Peyer's patch (tissue), 4 donors: ENCODE data around the gene NARS2. TPM values are rescaled to one million over a fixed set of nuclear protein-coding genes. Genes with fewer than 3 reads are reported as not detected.

ENCODE experiments used
- DNase-seq, 3 donors: peaks; one replicate each; pipeline ENCODE4 v3.0.0-alpha.2; 2017 to 2019
- H3K27ac ChIP-seq, 4 donors: fragments of 200-600 bp; sonication (generic); one replicate each; pipeline ENCODE4 v1.5.1; 2016 to 2019
- H3K27me3 ChIP-seq, 2 donors: fragments of 200-600 bp; sonication (generic); one replicate each; pipeline ENCODE4 v1.5.1; 2019
- H3K36me3 ChIP-seq, 3 donors: fragments of 200-600 bp; sonication (generic); one replicate each; pipeline ENCODE4 v1.5.1; 2016 to 2019
- H3K4me1 ChIP-seq, 4 donors: fragments of 200-600 bp; sonication (generic); one replicate each; pipeline ENCODE4 v1.5.1; 2016 to 2019
- H3K4me3 ChIP-seq, 4 donors: fragments of 200-600 bp; sonication (generic); 1 replicate in 3 of 4; 2 replicates in 1 of 4; pipeline ENCODE4 v1.5.1; 2016 to 2019; ENCODE audit warnings: mild to moderate bottlenecking in 1 of 4
- H3K9me3 ChIP-seq, 4 donors: fragments of 200-600 bp; sonication (generic); one replicate each; pipeline ENCODE4 v1.5.1; 2016 to 2019; ENCODE audit warnings: mild to moderate bottlenecking in 1 of 4
- CTCF ChIP-seq, 6 experiments: fragments of 450-650 bp in 4 of 6; fragments of 200-600 bp in 2 of 6; sonication (generic) in 1 of 6; IDR thresholded peaks; one replicate each; pipeline ENCODE4 v1.5.1; 2017 to 2019; ENCODE audit warnings: antibody characterized with exemption in 6 of 6, mild to moderate bottlenecking in 3 of 6, moderate library complexity in 1 of 6
- POLR2A ChIP-seq, 2 donors: fragments of 450-650 bp; IDR thresholded peaks; one replicate each; pipeline ENCODE4 v1.5.1; 2017; ENCODE audit warnings: antibody characterized with exemption in 2 of 2, mild to moderate bottlenecking in 2 of 2, moderate library complexity in 2 of 2
- total RNA-seq, 4 donors: library from RNA; depleted of rRNA; stranded (reverse); fragments of >200 nt; gene quantifications; one replicate each; pipeline ENCODE4 v1.1.0, GENCODE V29; 2016

The NARS2 gene
- total RNA-seq, 4 donors from 2014 or later = 7.7 to 28.9 (median 10.7) TPM

GRCh38 chr11:78405805-78406204, 168.9 kb downstream of the NARS2 start:
- TF ChIP-seq POLR2A (IDR thresholded peaks at IDR 0.05) (no peak), CTCF (IDR thresholded peaks at IDR 0.05) (no peak)
- H3K27ac ChIP-seq = no peak overlapping the region
- H3K4me3 ChIP-seq = no peak overlapping the region
- no peaks in the 10 kb centered on the region for H3K9me3 ChIP-seq
- no peaks in the 10 kb centered on the region for H3K36me3 ChIP-seq
- no peaks in the 10 kb centered on the region for H3K4me1 ChIP-seq
- DNase-seq = no peak
- H3K27me3 ChIP-seq = no peaks in the 10 kb centered on the region

- DNase-seq = no peak
- Histone ChIP-seq H3K36me3 (no peaks in the 10 kb centered on the region), H3K4me1 (no peaks in the 10 kb centered on the region), H3K9me3 (no peaks in the 10 kb centered on the region), H3K27ac (no peak overlapping the region), H3K4me3 (no peak overlapping the region), H3K27me3 (no peaks in the 10 kb centered on the region)
- TF ChIP-seq CTCF (IDR thresholded peaks at IDR 0.05) = no peak
- no peak for TF ChIP-seq POLR2A (IDR thresholded peaks at IDR 0.05)
Measured at GRCh38 chr11:78403781-78404180, 170.9 kb downstream of the NARS2 start.

- H3K27me3 ChIP-seq = no peaks in the 10 kb centered on the region
- H3K9me3 ChIP-seq = no peaks in the 10 kb centered on the region
- no peaks in the 10 kb centered on the region for H3K4me1 ChIP-seq
- H3K27ac ChIP-seq = no peak overlapping the region
- no peak overlapping the region for H3K4me3 ChIP-seq
- H3K36me3 ChIP-seq = no peaks in the 10 kb centered on the region
- TF ChIP-seq POLR2A (IDR thresholded peaks at IDR 0.05) (no peak), CTCF (IDR thresholded peaks at IDR 0.05) (no peak)
- no peak for DNase-seq
Measured at GRCh38 chr11:78402847-78403246, 171.8 kb downstream of the NARS2 start.

GRCh38 chr11:78400702-78401101, 174.0 kb downstream of the NARS2 start:
- TF ChIP-seq POLR2A (IDR thresholded peaks at IDR 0.05) = no peak
- DNase-seq = no peak
- no peaks in the 10 kb centered on the region for H3K4me1 ChIP-seq
- H3K27me3 ChIP-seq = no peaks in the 10 kb centered on the region
- no peak overlapping the region for H3K27ac ChIP-seq
- H3K9me3 ChIP-seq = no peaks in the 10 kb centered on the region
- H3K4me3 ChIP-seq = no peak overlapping the region
- H3K36me3 ChIP-seq = no peaks in the 10 kb centered on the region

- Histone ChIP-seq H3K4me3 (no peak overlapping the region), H3K9me3 (no peaks in the 10 kb centered on the region), H3K27ac (no peak overlapping the region), H3K36me3 (no peaks in the 10 kb centered on the region), H3K27me3 (no peaks in the 10 kb centered on the region), H3K4me1 (no peaks in the 10 kb centered on the region)
- TF ChIP-seq POLR2A (IDR thresholded peaks at IDR 0.05) (no peak), CTCF (IDR thresholded peaks at IDR 0.05) (no peak)
- DNase-seq = no peak
Measured at GRCh38 chr11:78400116-78400515, 174.5 kb downstream of the NARS2 start.

- Histone ChIP-seq H3K36me3 (no peaks in the 10 kb centered on the region), H3K4me1 (no peaks in the 10 kb centered on the region), H3K9me3 (no peaks in the 10 kb centered on the region), H3K27ac (no peak overlapping the region), H3K4me3 (no peak overlapping the region), H3K27me3 (no peaks in the 10 kb centered on the region)
- no peak for TF ChIP-seq CTCF (IDR thresholded peaks at IDR 0.05)
- no peak for TF ChIP-seq POLR2A (IDR thresholded peaks at IDR 0.05)
- DNase-seq = no peak
Measured at GRCh38 chr11:78399136-78399535, 175.5 kb downstream of the NARS2 start.
